Raji (cell line): ENCODE data around the gene CSE1L.

Experiments used
- POLR2A ChIP-seq: IDR thresholded peaks from 2 replicates; pipeline ENCODE4 v1.6.1; 2011; ENCODE audit warnings: low read depth, low read length, control low read depth; ENCODE audit not compliant: insufficient read depth

Gene CSE1L

GRCh38 chr20:49103647-49104364, 57.7 kb downstream of the CSE1L start:
- no peak for TF ChIP-seq POLR2A

GRCh38 chr20:49104365-49104648, 58.2 kb downstream of the CSE1L start:
- TF ChIP-seq POLR2A, result no peak

DNA sequence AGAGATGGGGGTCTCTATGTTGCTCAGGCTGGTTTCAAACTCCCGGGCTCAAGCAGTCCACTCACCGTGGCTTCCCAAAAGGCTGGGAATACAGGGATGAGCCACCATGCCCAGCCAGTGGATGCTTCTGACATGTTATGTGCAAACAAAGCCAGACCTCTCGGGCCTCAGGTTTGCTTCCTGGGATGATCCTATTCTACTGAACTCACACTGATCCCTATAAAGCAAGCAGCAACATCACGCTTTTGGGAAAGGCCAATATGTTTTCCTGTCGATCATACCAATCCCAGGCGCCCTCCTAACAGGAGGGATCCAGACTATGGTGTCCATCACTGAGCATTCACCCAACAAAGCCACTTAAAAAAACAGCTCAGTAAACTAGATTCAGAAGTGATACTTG, 60.2 kb downstream of the CSE1L start:
- TF ChIP-seq POLR2A, result no peak

DNA sequence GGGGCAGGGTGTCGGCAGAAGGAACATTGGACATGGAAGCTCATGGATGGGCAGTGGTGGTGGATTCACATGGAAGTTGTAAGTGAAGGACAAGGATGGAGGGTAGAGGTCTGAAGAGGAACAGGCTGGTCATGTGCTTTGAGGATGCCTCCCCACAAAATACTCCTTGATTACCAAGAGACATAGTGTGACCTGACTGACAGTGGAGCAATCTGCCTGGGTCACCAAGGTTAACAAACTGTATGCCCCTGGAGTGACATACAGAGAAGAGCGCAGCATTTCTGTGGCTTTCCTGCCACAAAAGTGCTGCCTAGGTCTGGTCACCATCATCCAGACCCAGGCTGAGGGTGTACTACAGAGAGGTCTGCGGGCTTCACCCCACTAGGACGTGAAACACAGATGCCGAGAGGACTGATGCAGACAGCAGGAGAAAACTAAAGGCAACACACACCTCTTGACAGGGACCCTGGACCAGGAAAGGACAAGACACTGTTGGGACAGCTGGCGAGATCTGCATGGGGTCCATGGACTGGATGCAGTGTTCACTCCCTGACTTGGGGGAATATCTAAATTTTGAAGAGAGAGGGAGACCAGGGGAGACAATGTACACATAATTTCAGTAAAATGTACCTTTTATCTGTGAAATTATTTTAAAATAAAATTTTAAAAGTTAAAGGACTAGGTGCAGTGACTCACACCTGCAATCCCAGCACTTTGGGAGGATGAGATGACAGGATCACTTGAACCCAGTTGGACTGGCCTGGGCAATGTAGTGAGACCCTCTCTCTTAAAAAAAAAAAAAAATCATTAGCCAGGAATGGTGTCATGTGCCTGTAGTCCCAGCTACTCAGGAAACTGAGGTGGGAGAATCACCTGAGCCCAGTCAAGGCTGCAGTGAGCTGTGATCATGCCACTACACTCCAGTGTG, 64.9 kb downstream of the CSE1L start:
- no peak for TF ChIP-seq POLR2A

DNA sequence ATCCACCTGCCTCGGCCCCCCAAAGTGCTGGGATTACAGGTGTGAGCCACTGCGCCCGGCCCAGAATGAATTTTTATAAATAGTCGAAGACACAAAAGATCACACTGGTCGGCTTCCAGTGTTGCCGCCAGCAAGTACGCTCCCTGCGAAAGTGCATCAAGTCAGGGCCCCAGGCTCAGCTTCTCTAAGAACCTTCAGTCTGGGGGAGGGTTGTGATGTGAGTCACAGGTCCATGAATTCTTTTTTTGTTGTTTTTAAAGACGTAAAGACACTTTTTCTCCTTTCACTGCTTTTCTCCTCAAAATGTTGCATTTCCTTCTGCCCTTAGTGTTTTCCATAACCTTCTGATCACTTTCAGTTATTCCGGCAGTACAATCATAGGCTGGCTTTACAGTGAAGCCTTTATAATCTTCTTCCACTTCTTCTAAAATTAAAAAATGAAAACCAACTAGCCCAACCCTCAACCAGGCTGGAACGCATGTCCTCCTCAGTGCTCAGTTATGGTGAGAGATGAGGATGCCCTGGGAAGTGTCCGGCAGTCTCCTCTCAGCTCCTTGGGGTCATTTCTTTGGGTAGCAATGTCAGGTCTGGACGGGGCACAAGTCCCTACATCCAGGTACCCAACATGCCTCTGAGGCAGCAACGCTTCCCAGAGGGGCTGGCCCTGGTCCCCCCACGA, 66.6 kb downstream of the CSE1L start:
- no peak for TF ChIP-seq POLR2A

- TF ChIP-seq POLR2A, result no peak
These were observed 69.5 kb downstream of the CSE1L start for GRCh38 chr20:49115564-49115963.

DNA sequence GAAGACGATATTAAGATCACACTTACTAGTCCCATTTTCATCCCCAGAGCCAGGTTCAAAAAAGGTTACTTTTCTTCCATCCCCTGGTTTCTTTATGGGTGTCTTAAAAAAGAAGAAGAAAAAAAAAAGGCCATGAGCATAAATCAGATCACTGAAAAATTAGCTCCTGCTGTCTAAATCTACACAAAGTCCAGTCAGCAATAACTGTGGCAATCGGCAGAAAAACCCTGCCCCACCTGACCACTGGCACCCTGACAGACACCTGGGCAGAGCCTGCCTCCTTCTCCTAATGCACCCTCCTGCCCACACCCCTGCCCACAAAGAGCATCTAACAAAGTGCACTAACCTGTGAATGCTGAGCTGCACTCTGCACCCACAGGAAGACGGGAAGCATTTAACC, 72.2 kb downstream of the CSE1L start:
- no peak for TF ChIP-seq POLR2A

DNA sequence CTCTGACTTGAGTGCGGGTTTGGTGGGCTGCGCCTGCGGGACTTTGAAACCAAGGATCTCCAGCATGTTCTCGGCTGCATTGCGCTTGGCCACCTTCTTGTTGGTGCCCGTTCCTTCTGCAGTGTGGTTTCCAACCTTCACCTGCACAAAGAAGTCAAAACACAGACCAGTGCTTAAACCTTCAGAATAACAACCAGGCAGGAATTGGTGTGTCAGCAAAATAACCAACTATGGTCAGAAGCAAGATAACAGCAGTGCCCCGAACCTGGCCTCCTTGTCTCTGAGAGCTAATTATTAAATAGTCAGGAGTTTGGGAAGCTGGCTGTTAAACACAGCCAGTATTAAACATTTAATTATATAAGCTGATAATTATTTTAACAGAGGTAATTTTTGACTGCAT, 73.9 kb downstream of the CSE1L start:
- no peak for TF ChIP-seq POLR2A

GRCh38 chr20:49122920-49123319, 76.8 kb downstream of the CSE1L start:
- no peak for TF ChIP-seq POLR2A

- TF ChIP-seq POLR2A, result no peak
These were observed 77.9 kb downstream of the CSE1L start for GRCh38 chr20:49123982-49124381.

- TF ChIP-seq POLR2A, result no peak
These were observed 86.9 kb downstream of the CSE1L start for GRCh38 chr20:49132995-49133478.

- TF ChIP-seq POLR2A, result no peak
These were observed 87.5 kb downstream of the CSE1L start for GRCh38 chr20:49133571-49133970.

DNA sequence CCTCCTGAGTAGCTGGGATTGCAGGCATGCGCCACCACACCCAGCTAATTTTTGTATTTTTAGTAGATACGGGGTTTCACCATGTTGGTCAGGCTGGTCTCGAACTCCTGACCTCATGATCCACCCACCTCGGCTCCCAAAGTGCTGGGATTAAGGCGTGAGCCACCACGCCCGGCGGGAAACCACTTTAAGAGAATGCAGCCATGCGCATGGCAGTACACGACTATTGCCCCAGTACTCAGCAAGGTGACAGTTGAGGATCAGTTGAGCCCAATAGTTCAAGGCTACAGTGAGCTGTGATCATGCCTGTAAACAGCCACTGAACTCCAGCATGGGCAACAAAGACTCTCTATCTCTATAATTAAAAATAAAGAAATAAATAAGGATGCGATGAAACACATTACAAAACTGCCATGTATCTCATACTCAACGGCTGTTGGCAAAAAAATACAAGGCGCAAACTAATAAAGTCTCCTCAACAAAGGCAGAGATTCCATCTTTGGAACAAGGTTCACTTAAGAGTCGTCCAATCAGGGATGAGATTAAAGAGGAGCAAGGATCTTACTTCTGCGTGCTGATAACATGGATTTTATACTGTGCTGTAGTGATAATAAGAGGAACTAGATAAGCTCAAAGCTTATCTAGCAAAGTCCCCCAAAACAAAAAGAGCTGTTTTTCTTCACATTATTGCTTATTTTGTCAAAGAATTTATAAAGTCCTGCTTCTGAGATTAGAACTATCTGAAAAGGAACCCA, 90.9 kb downstream of the CSE1L start:
- TF ChIP-seq POLR2A, result no peak

- no peak for TF ChIP-seq POLR2A
These were observed 92.3 kb downstream of the CSE1L start for GRCh38 chr20:49138431-49138830.

DNA sequence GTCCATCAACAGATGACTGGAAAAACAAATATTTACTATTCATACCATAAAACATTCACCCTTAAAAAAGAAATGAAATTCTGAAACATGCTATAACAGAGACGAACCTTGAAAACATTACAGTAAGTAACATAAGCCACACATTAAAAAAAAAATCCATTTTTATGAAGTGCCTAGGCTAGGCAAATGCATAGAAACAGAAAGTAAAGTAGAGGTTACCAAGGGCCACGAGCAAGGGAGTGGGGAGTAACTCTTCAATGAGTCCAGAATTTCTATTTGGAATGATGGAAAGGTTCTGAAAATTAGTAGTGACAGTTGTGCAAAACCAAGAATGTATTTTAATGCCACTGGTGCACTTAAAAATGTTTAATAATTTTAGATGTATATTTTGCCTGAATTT, 94.3 kb downstream of the CSE1L start:
- TF ChIP-seq POLR2A, result no peak
